Activated CD8-positive, alpha-beta T cell treated with anti-CD3 and anti-CD28 coated beads for 36 hours (primary cell): ENCODE measurements around the gene PROSER3. TPM values are rescaled to one million over a fixed set of nuclear protein-coding genes. Genes with fewer than 3 reads are reported as not detected.

Experiments used
- ATAC-seq: fragments of 200-7000 bp; cut with Tn5 transposase; one replicate; pipeline ENCODE4 v1.10.0; 2021; ENCODE audit warnings: mild to moderate bottlenecking, moderate library complexity
- CTCF ChIA-PET: fragments of 350-600 bp; sonication (Branson Sonifier 250); formaldehyde crosslinking; loops from one replicate; lab custom pipeline; 2021; ENCODE audit warnings: antibody characterized with exemption; lab: Charles Lee
- POLR2A ChIA-PET: fragments of 350-600 bp; sonication (Branson Sonifier 250); formaldehyde crosslinking; loops from one replicate; lab custom pipeline; 2021; ENCODE audit warnings: antibody characterized with exemption; lab: Charles Lee
- DNase-seq: peaks from one replicate; pipeline ENCODE4 v3.0.0-alpha.2; 2020
- H3K27ac Mint-ChIP-seq: one replicate; pipeline ENCODE4 v1.8.0; 2021; ENCODE audit warnings: mild to moderate bottlenecking, mixed read lengths
- H3K27me3 Mint-ChIP-seq: one replicate; pipeline ENCODE4 v1.8.0; 2021; ENCODE audit warnings: mixed read lengths
- H3K36me3 Mint-ChIP-seq: one replicate; pipeline ENCODE4 v1.8.0; 2021; ENCODE audit warnings: low read depth, mixed read lengths
- H3K4me1 Mint-ChIP-seq: one replicate; pipeline ENCODE4 v1.8.0; 2021; ENCODE audit warnings: low read depth, mixed read lengths
- H3K4me3 Mint-ChIP-seq: one replicate; pipeline ENCODE4 v1.8.0; 2021; ENCODE audit warnings: mild to moderate bottlenecking, moderate library complexity, mixed read lengths
- H3K9me3 Mint-ChIP-seq: one replicate; pipeline ENCODE4 v1.8.0; 2021; ENCODE audit warnings: mixed read lengths
- intact Hi-C: fragments of 100-400 bp; cut with micrococcal nuclease; formaldehyde crosslinking; loops from one replicate; pipeline ENCODE4 v1.10.0; 2022
- total RNA-seq, 2 experiments: library from RNA; stranded (reverse); gene quantifications; one replicate each; pipeline ENCODE4 v1.2.3, GENCODE V29; 2021
- TF ChIP-seq, protein P1 (sequence below): fragments of 200-600 bp; IDR thresholded peaks from one replicate; pipeline ENCODE4 v1.8.0; 2022; ENCODE audit warnings: antibody characterized with exemption, mild to moderate bottlenecking

Gene PROSER3
- total RNA-seq, 2 experiments from 2014 or later, result 40.7 to 41.1 TPM

DNA sequence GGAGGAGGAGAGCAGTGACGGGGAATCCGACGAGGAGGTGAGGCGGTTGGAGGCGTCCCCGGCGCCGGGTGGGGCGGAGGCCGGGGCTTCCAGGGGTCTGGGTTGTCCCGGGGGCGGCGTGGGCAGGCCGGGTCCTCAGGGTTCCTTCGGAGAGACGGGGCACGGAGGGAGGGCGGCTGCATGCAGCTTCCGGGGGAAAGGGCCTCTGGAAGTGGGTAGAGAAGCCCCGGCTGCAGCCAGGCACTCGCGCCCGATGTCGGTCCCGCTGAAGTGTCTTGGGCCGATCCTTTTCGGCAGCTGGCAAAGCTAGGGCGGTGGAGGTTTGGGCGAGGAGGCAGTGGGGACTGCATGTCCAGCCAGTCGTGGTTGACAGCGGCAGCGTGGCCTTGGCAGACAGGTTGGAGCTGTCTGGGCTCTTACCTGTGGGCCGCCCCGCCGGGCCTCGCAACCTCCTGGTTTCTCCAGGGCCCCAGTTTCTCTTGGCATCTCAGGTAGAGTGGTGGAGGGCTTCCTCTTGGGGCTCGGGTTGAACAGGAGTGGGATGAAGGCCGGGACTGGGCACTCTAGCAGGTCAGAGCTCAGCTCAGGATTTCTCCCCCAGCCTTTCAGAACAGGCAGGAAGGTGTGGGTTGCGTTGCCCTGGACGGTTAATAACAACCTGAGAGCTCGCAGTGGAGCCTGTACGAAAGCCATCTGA is 39.5 kb upstream of the PROSER3 start:
- ChIA-PET CTCF (interaction anchor here (0.9 to 1.8 kb wide), 5 partner anchors 16 to 26 kb away, joined by 4 to 10 read pairs (median 5); no protein-coding TSS in a partner anchor), POLR2A (interaction anchor here (0.7 to 9.5 kb wide), 16 partner anchors 10 to 164 kb away, joined by 3 to 105 read pairs (median 4); partner anchors contain the start of genes COX6B1, IGFLR1, LIN37 and PSENEN)
- peaks cover 85% of the 10 kb centered on the region for H3K36me3 Mint-ChIP-seq
- ATAC-seq (no peak), DNase-seq (peak; percentile 82)
- H3K4me3 Mint-ChIP-seq, result peak overlapping the region; percentile 94
- intact Hi-C loops, result loop anchor here (10.0 kb wide), 1 partner anchor 216 kb away; the partner anchor contains the start of gene LRFN3
- peak overlapping the region; percentile 94 for H3K27ac Mint-ChIP-seq
- no peaks in the 10 kb centered on the region for H3K27me3 Mint-ChIP-seq
- no peaks in the 10 kb centered on the region for H3K9me3 Mint-ChIP-seq
- H3K4me1 Mint-ChIP-seq, result peaks cover 29% of the 10 kb centered on the region
- TF ChIP-seq, protein P1, sequence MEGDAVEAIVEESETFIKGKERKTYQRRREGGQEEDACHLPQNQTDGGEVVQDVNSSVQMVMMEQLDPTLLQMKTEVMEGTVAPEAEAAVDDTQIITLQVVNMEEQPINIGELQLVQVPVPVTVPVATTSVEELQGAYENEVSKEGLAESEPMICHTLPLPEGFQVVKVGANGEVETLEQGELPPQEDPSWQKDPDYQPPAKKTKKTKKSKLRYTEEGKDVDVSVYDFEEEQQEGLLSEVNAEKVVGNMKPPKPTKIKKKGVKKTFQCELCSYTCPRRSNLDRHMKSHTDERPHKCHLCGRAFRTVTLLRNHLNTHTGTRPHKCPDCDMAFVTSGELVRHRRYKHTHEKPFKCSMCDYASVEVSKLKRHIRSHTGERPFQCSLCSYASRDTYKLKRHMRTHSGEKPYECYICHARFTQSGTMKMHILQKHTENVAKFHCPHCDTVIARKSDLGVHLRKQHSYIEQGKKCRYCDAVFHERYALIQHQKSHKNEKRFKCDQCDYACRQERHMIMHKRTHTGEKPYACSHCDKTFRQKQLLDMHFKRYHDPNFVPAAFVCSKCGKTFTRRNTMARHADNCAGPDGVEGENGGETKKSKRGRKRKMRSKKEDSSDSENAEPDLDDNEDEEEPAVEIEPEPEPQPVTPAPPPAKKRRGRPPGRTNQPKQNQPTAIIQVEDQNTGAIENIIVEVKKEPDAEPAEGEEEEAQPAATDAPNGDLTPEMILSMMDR, result no peak

GRCh38 chr19:35719402-35720162 is 38.4 kb upstream of the PROSER3 start:
- H3K4me3 Mint-ChIP-seq, result peak overlapping the region; percentile 94
- intact Hi-C loops, result loop anchor here (10.0 kb wide), 1 partner anchor 215 kb away; the partner anchor contains the start of gene LRFN3
- peaks cover 29% of the 10 kb centered on the region for H3K4me1 Mint-ChIP-seq
- ATAC-seq, result no peak
- peak; percentile 33 for DNase-seq
- peak overlapping the region; percentile 94 for H3K27ac Mint-ChIP-seq
- TF ChIP-seq, protein P1, result no peak
- POLR2A ChIA-PET, result interaction anchor here (1.0 to 9.5 kb wide), 14 partner anchors 9 to 71 kb away, joined by 3 to 105 read pairs (median 8); partner anchors contain the start of genes COX6B1, IGFLR1, LIN37 and ZBTB32
- H3K36me3 Mint-ChIP-seq, result peaks cover 82% of the 10 kb centered on the region
- H3K9me3 Mint-ChIP-seq, result no peaks in the 10 kb centered on the region
- no peaks in the 10 kb centered on the region for H3K27me3 Mint-ChIP-seq
- CTCF ChIA-PET, result interaction anchor here (0.6 to 1.8 kb wide), 6 partner anchors 17 to 27 kb away, joined by 3 to 10 read pairs (median 4); no protein-coding TSS in a partner anchor

- ChIA-PET POLR2A (interaction anchor here (1.2 to 9.5 kb wide), 6 partner anchors 9 to 22 kb away, joined by 3 to 105 read pairs (median 33); partner anchors contain the start of gene IGFLR1), CTCF (interaction anchor here (0.6 kb wide), 1 partner anchor 20 kb away, joined by 3 read pairs; no protein-coding TSS in a partner anchor)
- ATAC-seq (no peak), DNase-seq (no peak)
- Mint-ChIP-seq H3K36me3 (peaks cover 82% of the 10 kb centered on the region), H3K4me3 (peak overlapping the region; percentile 94), H3K27ac (peak overlapping the region; percentile 80), H3K27me3 (no peaks in the 10 kb centered on the region), H3K4me1 (peaks cover 29% of the 10 kb centered on the region), H3K9me3 (no peaks in the 10 kb centered on the region)
- intact Hi-C loops, result no loop called here
- TF ChIP-seq, protein P1, result no peak
These were observed 37.8 kb upstream of the PROSER3 start for GRCh38 chr19:35720163-35720524.

DNA sequence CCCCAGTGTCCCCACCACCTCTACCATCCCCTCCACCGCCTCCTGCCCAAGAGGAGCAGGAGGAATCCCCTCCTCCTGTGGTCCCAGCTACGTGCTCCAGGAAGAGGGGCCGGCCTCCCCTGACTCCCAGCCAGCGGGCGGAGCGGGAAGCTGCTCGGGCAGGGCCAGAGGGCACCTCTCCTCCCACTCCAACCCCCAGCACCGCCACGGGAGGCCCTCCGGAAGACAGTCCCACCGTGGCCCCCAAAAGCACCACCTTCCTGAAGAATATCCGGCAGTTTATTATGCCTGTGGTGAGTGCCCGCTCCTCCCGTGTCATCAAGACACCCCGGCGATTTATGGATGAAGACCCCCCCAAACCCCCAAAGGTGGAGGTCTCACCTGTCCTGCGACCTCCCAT is 37.3 kb upstream of the PROSER3 start:
- no peaks in the 10 kb centered on the region for H3K27me3 Mint-ChIP-seq
- peaks cover 29% of the 10 kb centered on the region for H3K4me1 Mint-ChIP-seq
- TF ChIP-seq, protein P1, result no peak
- DNase-seq (peak; percentile 26), ATAC-seq (no peak)
- no peak overlapping the region for H3K27ac Mint-ChIP-seq
- no peaks in the 10 kb centered on the region for H3K9me3 Mint-ChIP-seq
- CTCF ChIA-PET, result interaction anchor here (1.6 kb wide), 1 partner anchor 26 kb away, joined by 6 read pairs; no protein-coding TSS in a partner anchor
- intact Hi-C loops, result no loop called here
- POLR2A ChIA-PET, result interaction anchor here (1.0 to 9.5 kb wide), 8 partner anchors 8 to 57 kb away, joined by 3 to 105 read pairs (median 8); partner anchors contain the start of genes IGFLR1, PSENEN and U2AF1L4
- peak overlapping the region; percentile 2 for H3K4me3 Mint-ChIP-seq
- peaks cover 82% of the 10 kb centered on the region for H3K36me3 Mint-ChIP-seq
